Breast epithelium (tissue), 4 donors: ENCODE data around the gene SARM1. TPM values are rescaled to one million over a fixed set of nuclear protein-coding genes. Genes with fewer than 3 reads are reported as not detected.
"Not testable (repeated sequence)": the region's sequence is repeated elsewhere in the genome, so short reads cannot be mapped to it uniquely, and the experiment has no call there.

Experiments used
- DNase-seq, 2 donors: peaks; one replicate each; pipeline ENCODE4 v3.0.0-alpha.2; 2019; ENCODE audit warnings: low spot score in 2 of 2
- H3K27ac ChIP-seq, 2 donors: fragments of 200-600 bp; sonication (generic) in 1 of 2; one replicate each; pipeline ENCODE4 v1.5.1; 2016 to 2019; ENCODE audit warnings: mild to moderate bottlenecking in 1 of 2
- H3K27me3 ChIP-seq, 2 donors: fragments of 200-600 bp; sonication (generic) in 1 of 2; one replicate each; pipeline versions ENCODE4 v1.5.1 to v1.6.0; 2017 to 2019; ENCODE audit warnings: control low read depth in 1 of 2, mild to moderate bottlenecking in 1 of 2
- H3K36me3 ChIP-seq: fragments of 200-600 bp; one replicate; pipeline ENCODE4 v1.5.1; 2019
- H3K4me1 ChIP-seq, 2 donors: fragments of 200-600 bp; sonication (generic); one replicate each; pipeline ENCODE4 v1.5.1; 2016 to 2019; ENCODE audit warnings: control low read depth in 1 of 2
- H3K4me3 ChIP-seq, 3 donors: fragments of 200-600 bp; sonication (generic); 1 replicate in 2 of 3; 2 replicates in 1 of 3; pipeline ENCODE4 v1.5.1; 2016 to 2019; ENCODE audit warnings: mild to moderate bottlenecking in 3 of 3, moderate library complexity in 2 of 3
- H3K9me3 ChIP-seq, 2 donors: fragments of 200-600 bp; sonication (generic) in 1 of 2; one replicate each; pipeline ENCODE4 v1.5.1; 2016 to 2019; ENCODE audit warnings: control low read depth in 1 of 2
- CTCF ChIP-seq, 3 donors: fragments of 450-650 bp; IDR thresholded peaks; one replicate each; pipeline ENCODE4 v1.5.1; 2016 to 2017; ENCODE audit warnings: antibody characterized with exemption in 3 of 3, mild to moderate bottlenecking in 3 of 3, moderate library complexity in 3 of 3
- POLR2A ChIP-seq: fragments of 450-650 bp; IDR thresholded peaks from one replicate; pipeline ENCODE4 v1.6.1; 2016; ENCODE audit warnings: antibody characterized with exemption, mild to moderate bottlenecking, moderate library complexity
- POLR2AphosphoS5 ChIP-seq, 3 donors: sonication (generic); formaldehyde crosslinking; IDR thresholded peaks; one replicate each; pipeline ENCODE4 v1.6.1; 2017; ENCODE audit warnings: antibody characterized with exemption in 3 of 3
- intact Hi-C: fragments of 100-400 bp; cut with DNase I; formaldehyde crosslinking; loops from one replicate; pipeline ENCODE4 v1.15.1; 2023; ENCODE audit warnings: low total_unique reads
- total RNA-seq, 3 donors: library from RNA; depleted of rRNA; stranded (reverse); fragments of >200 nt; gene quantifications; one replicate each; pipeline ENCODE4 v1.1.0, GENCODE V29; 2016

The SARM1 gene
- total RNA-seq, 3 donors from 2014 or later: 6.4 to 14.3 (median 13.8) TPM

GRCh38 chr17:28427371-28427770, 55.9 kb downstream of the SARM1 start:
- no peaks in the 10 kb centered on the region for H3K27me3 ChIP-seq
- H3K9me3 ChIP-seq: no peaks in the 10 kb centered on the region
- no peaks in the 10 kb centered on the region for H3K4me1 ChIP-seq
- no peak overlapping the region for H3K27ac ChIP-seq
- TF ChIP-seq CTCF (IDR thresholded peaks at IDR 0.05) (no peak), POLR2AphosphoS5 (IDR thresholded peaks at IDR 0.05) (no peak), POLR2A (no peak)
- no peaks in the 10 kb centered on the region for H3K36me3 ChIP-seq
- H3K4me3 ChIP-seq: no peak overlapping the region
- intact Hi-C loops: no loop called here
- DNase-seq: no peak

- H3K4me1 ChIP-seq, H3K9me3 ChIP-seq, intact Hi-C loops, DNase-seq, H3K27me3 ChIP-seq, H3K27ac ChIP-seq, H3K36me3 ChIP-seq, H3K4me3 ChIP-seq: not testable (repeated sequence)
Observed at GRCh38 chr17:28427982-28428381, 56.5 kb downstream of the SARM1 start.

GRCh38 chr17:28433721-28434120, 62.2 kb downstream of the SARM1 start:
- intact Hi-C loops: loop anchor here (10.0 kb wide), 1 partner anchor 1771 kb away; no protein-coding TSS in a partner anchor
- Histone ChIP-seq H3K27ac (no peak overlapping the region), H3K27me3 (no peaks in the 10 kb centered on the region), H3K4me3 (no peak overlapping the region), H3K36me3 (no peaks in the 10 kb centered on the region), H3K4me1 (no peaks in the 10 kb centered on the region), H3K9me3 (no peaks in the 10 kb centered on the region)
- DNase-seq: no peak
- TF ChIP-seq CTCF (IDR thresholded peaks at IDR 0.05): no peak
- no peak for TF ChIP-seq POLR2AphosphoS5 (IDR thresholded peaks at IDR 0.05)
- TF ChIP-seq POLR2A: no peak

- H3K9me3 ChIP-seq, H3K27me3 ChIP-seq, DNase-seq, H3K4me1 ChIP-seq, H3K4me3 ChIP-seq, H3K36me3 ChIP-seq, H3K27ac ChIP-seq: not testable (repeated sequence)
- intact Hi-C loops: loop anchor here (10.0 kb wide), 1 partner anchor 1770 kb away; no protein-coding TSS in a partner anchor
Observed at GRCh38 chr17:28434326-28434725, 62.8 kb downstream of the SARM1 start.

GRCh38 chr17:28443901-28444638, 72.6 kb downstream of the SARM1 start:
- DNase-seq: no peak
- intact Hi-C loops: no loop called here

More at GRCh38 chr17:28443901-28444638, 72.6 kb downstream of the SARM1 start:
- no peaks in the 10 kb centered on the region for H3K9me3 ChIP-seq
- no peaks in the 10 kb centered on the region for H3K4me1 ChIP-seq
- H3K27ac ChIP-seq: no peak overlapping the region
- no peak overlapping the region for H3K4me3 ChIP-seq
- H3K36me3 ChIP-seq: no peaks in the 10 kb centered on the region
- H3K27me3 ChIP-seq: no peaks in the 10 kb centered on the region
- TF ChIP-seq POLR2AphosphoS5 (IDR thresholded peaks at IDR 0.05): no peak
- TF ChIP-seq CTCF (IDR thresholded peaks at IDR 0.05): no peak
- no peak for TF ChIP-seq POLR2A
